HG03460 (cell line): ENCODE data around the gene GALNTL6.
"Not testable (repeated sequence)": the region's sequence is repeated elsewhere in the genome, so short reads cannot be mapped to it uniquely, and the experiment has no call there.

ENCODE experiments used
- ATAC-seq: cut with Tn5 transposase; IDR thresholded peaks from one replicate; pipeline ENCODE4 v1.9.1; 2021; ENCODE audit not compliant: unreplicated experiment

The GALNTL6 gene

GRCh38 chr4:172843192-172843591 is 1030.0 kb downstream of the GALNTL6 start:
- no peak for ATAC-seq

GRCh38 chr4:172844556-172844955 is 1031.4 kb downstream of the GALNTL6 start:
- ATAC-seq: no peak

- ATAC-seq: no peak
Measured at GRCh38 chr4:172845281-172845680, 1032.1 kb downstream of the GALNTL6 start.

GRCh38 chr4:172850838-172851237 is 1037.6 kb downstream of the GALNTL6 start:
- no peak for ATAC-seq

- no peak for ATAC-seq
Measured at GRCh38 chr4:172851534-172851933, 1038.3 kb downstream of the GALNTL6 start.

GRCh38 chr4:172857026-172857425 is 1043.8 kb downstream of the GALNTL6 start:
- no peak for ATAC-seq

GRCh38 chr4:172858731-172859230 is 1045.6 kb downstream of the GALNTL6 start:
- ATAC-seq: no peak

- ATAC-seq: no peak
Measured at GRCh38 chr4:172865103-172865502, 1051.9 kb downstream of the GALNTL6 start.

- ATAC-seq: no peak
Measured at GRCh38 chr4:172865531-172866127, 1052.4 kb downstream of the GALNTL6 start.

GRCh38 chr4:172866421-172866820 is 1053.2 kb downstream of the GALNTL6 start:
- no peak for ATAC-seq

- ATAC-seq: no peak
Measured at GRCh38 chr4:172867835-172868234, 1054.6 kb downstream of the GALNTL6 start.

GRCh38 chr4:172868271-172868670 is 1055.1 kb downstream of the GALNTL6 start:
- ATAC-seq: no peak

GRCh38 chr4:172869621-172870268 is 1056.5 kb downstream of the GALNTL6 start:
- no peak for ATAC-seq

- no peak for ATAC-seq
Measured at GRCh38 chr4:172871381-172871780, 1058.2 kb downstream of the GALNTL6 start.

GRCh38 chr4:172874944-172875343 is 1061.7 kb downstream of the GALNTL6 start:
- no peak for ATAC-seq

- ATAC-seq: no peak
Measured at GRCh38 chr4:172876394-172876793, 1063.2 kb downstream of the GALNTL6 start.

- ATAC-seq: no peak
Measured at GRCh38 chr4:172881645-172882044, 1068.4 kb downstream of the GALNTL6 start.

- not testable (repeated sequence) for ATAC-seq
Measured at GRCh38 chr4:172887358-172887757, 1074.2 kb downstream of the GALNTL6 start.

- ATAC-seq: no peak
Measured at GRCh38 chr4:172887959-172888358, 1074.8 kb downstream of the GALNTL6 start.

GRCh38 chr4:172892300-172892699 is 1079.1 kb downstream of the GALNTL6 start:
- ATAC-seq: no peak

- ATAC-seq: no peak
Measured at GRCh38 chr4:172895699-172896098, 1082.5 kb downstream of the GALNTL6 start.

- ATAC-seq: no peak
Measured at GRCh38 chr4:172897046-172897445, 1083.8 kb downstream of the GALNTL6 start.

GRCh38 chr4:172898715-172899114 is 1085.5 kb downstream of the GALNTL6 start:
- ATAC-seq: no peak
